ENCODE results near the gene SMPX.

Gene SMPX

GRCh38 chrX:21749924-21750323 is 8.0 kb downstream of the SMPX start:
- H3K4me1 Mint-ChIP-seq, result peaks cover 50% of the 10 kb centered on the region
- H3K4me3 Mint-ChIP-seq, result peak overlapping the region in 1 of 3 experiments; percentile 11

GRCh38 chrX:21748235-21748634 is 9.7 kb downstream of the SMPX start:
- H3K27me3 Mint-ChIP-seq (ENCODE audit: low read depth), result peaks cover 5% of the 10 kb centered on the region
- no peak overlapping the region for H3K27ac Mint-ChIP-seq
- no peaks in the 10 kb centered on the region for H3K36me3 Mint-ChIP-seq (ENCODE audit: low read depth)
- peaks cover 55% of the 10 kb centered on the region for H3K4me1 Mint-ChIP-seq
- no peaks in the 10 kb centered on the region for H3K9me3 Mint-ChIP-seq
- no peak for TF ChIP-seq CTCF (IDR thresholded peaks at IDR 0.05; ENCODE audit: unreplicated experiment in 3 of 3)
- H3K4me3 Mint-ChIP-seq, result no peak overlapping the region

More at GRCh38 chrX:21749924-21750323, 8.0 kb downstream of the SMPX start:
- H3K36me3 Mint-ChIP-seq (ENCODE audit: low read depth), result no peaks in the 10 kb centered on the region
- peaks cover 5% of the 10 kb centered on the region for H3K27me3 Mint-ChIP-seq (ENCODE audit: low read depth)
- H3K27ac Mint-ChIP-seq, result no peak overlapping the region
- no peaks in the 10 kb centered on the region for H3K9me3 Mint-ChIP-seq
- TF ChIP-seq CTCF (IDR thresholded peaks at IDR 0.05; ENCODE audit: unreplicated experiment in 3 of 3), result no peak

- no peak for TF ChIP-seq CTCF (IDR thresholded peaks at IDR 0.05; ENCODE audit: unreplicated experiment in 3 of 3)
Measured at GRCh38 chrX:21747558-21747957, 10.4 kb downstream of the SMPX start.

GRCh38 chrX:21745756-21746155 is 12.2 kb downstream of the SMPX start:
- Mint-ChIP-seq H3K27me3 (ENCODE audit: low read depth) (peaks cover 5% of the 10 kb centered on the region), H3K9me3 (no peaks in the 10 kb centered on the region), H3K4me1 (peaks cover 80% of the 10 kb centered on the region), H3K4me3 (no peak overlapping the region), H3K36me3 (ENCODE audit: low read depth) (no peaks in the 10 kb centered on the region), H3K27ac (no peak overlapping the region)
- TF ChIP-seq CTCF (IDR thresholded peaks at IDR 0.05; ENCODE audit: unreplicated experiment in 3 of 3), result peak; percentile 58 to 66 (median 65)

More at GRCh38 chrX:21747558-21747957, 10.4 kb downstream of the SMPX start:
- Mint-ChIP-seq H3K27ac (peak overlapping the region in 1 of 3 experiments; percentile 30), H3K9me3 (no peaks in the 10 kb centered on the region), H3K4me3 (peak overlapping the region in 1 of 3 experiments; percentile 2), H3K27me3 (ENCODE audit: low read depth) (peaks cover 5% of the 10 kb centered on the region), H3K36me3 (ENCODE audit: low read depth) (no peaks in the 10 kb centered on the region), H3K4me1 (peaks cover 62% of the 10 kb centered on the region)

- TF ChIP-seq CTCF (IDR thresholded peaks at IDR 0.05; ENCODE audit: unreplicated experiment in 3 of 3), result no peak
- Mint-ChIP-seq H3K27ac (no peak overlapping the region), H3K9me3 (no peaks in the 10 kb centered on the region), H3K4me1 (peaks cover 84% of the 10 kb centered on the region), H3K36me3 (ENCODE audit: low read depth) (no peaks in the 10 kb centered on the region), H3K4me3 (no peak overlapping the region), H3K27me3 (ENCODE audit: low read depth) (peaks cover 5% of the 10 kb centered on the region)
Measured at GRCh38 chrX:21744721-21745120, 13.2 kb downstream of the SMPX start.

- H3K27me3 Mint-ChIP-seq (ENCODE audit: low read depth), result peaks cover 5% of the 10 kb centered on the region
- no peaks in the 10 kb centered on the region for H3K36me3 Mint-ChIP-seq (ENCODE audit: low read depth)
- no peak overlapping the region for H3K4me3 Mint-ChIP-seq
- no peak for TF ChIP-seq CTCF (IDR thresholded peaks at IDR 0.05; ENCODE audit: unreplicated experiment in 3 of 3)
- H3K9me3 Mint-ChIP-seq, result no peaks in the 10 kb centered on the region
- peaks cover 86% of the 10 kb centered on the region for H3K4me1 Mint-ChIP-seq
- peak overlapping the region in 1 of 3 experiments; percentile 7 for H3K27ac Mint-ChIP-seq
Measured at GRCh38 chrX:21744060-21744459, 13.9 kb downstream of the SMPX start.

Data from nephron (organoid).